Measurements from ENCODE around the gene UEVLD.

Gene UEVLD

DNA sequence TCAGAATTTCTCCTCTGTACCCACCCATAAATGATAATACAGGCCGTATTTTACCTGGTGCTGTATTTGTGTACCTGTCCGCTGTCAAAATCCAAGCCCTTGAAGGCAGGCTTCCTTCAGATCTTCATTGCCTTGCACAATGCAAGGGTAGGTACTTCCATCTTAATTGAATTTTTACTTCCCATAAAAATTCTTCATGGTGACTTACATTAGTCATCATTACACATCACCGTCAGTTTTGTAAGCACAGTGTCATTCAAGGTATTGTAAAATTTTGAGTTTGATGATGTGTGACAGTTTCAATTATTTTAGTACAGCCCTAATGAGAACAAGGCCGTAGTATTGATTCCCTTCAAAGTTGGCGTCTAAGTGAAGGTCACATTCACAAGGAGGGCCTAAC lies 61.0 kb downstream of the UEVLD start:
- peak overlapping the region; percentile 75 for H3K4me3 ChIP-seq (replicated peaks; ENCODE audit: low read depth, low read length)
- TF ChIP-seq, protein P1, sequence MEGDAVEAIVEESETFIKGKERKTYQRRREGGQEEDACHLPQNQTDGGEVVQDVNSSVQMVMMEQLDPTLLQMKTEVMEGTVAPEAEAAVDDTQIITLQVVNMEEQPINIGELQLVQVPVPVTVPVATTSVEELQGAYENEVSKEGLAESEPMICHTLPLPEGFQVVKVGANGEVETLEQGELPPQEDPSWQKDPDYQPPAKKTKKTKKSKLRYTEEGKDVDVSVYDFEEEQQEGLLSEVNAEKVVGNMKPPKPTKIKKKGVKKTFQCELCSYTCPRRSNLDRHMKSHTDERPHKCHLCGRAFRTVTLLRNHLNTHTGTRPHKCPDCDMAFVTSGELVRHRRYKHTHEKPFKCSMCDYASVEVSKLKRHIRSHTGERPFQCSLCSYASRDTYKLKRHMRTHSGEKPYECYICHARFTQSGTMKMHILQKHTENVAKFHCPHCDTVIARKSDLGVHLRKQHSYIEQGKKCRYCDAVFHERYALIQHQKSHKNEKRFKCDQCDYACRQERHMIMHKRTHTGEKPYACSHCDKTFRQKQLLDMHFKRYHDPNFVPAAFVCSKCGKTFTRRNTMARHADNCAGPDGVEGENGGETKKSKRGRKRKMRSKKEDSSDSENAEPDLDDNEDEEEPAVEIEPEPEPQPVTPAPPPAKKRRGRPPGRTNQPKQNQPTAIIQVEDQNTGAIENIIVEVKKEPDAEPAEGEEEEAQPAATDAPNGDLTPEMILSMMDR (IDR thresholded peaks at IDR 0.05; ENCODE audit: low read depth, low read length, missing control alignments), result no peak
- no peak for DNase-seq (ENCODE audit: extremely low read depth, low read depth)

DNA sequence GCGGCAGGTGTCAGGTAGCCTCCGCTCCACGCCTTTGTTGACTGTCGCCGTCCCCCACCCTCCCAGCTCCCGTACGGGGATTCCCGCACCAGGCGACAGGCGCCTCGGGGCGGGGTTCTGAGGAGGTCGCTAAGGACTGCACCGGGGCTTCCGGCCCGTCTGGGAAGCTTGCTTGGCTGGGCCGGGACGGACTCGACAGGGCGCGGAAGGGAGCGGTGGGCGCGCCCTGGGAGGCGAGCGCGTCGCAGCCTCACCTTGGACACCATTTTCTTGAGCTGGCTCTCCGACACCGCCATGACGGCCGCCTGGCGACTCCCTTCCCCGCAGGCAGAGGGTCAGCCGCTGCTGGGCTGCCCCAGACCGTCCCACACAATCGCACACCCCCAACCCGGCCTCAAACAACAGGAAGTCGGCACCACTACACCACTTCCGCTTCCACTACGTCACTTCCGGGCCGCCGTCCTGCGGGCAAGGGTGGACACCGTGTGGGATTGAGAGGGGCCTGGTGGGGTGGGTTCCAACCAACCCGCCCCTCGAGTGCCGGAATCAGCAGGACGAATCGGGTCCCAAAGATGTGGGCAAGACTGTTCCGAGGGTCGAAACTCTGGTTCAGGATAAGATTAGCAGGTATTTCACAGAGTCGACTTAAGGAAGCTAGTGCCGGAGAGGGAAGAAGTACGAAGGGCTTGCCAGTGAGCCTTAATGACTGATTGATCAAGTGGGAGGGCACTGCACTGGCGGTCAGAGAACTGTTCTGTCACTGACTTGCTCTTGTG lies 61.8 kb downstream of the UEVLD start, which contains the start of gene TSG101:
TSS of gene TSG101 (minus strand) at position 422 of the 776 bp plus-strand sequence. CDS start at position 296, 126 bp downstream.
- peak; percentile 79 for DNase-seq (ENCODE audit: extremely low read depth, low read depth)
- TF ChIP-seq, protein P1 (IDR thresholded peaks at IDR 0.05; ENCODE audit: low read depth, low read length, missing control alignments), result no peak
- H3K4me3 ChIP-seq (replicated peaks; ENCODE audit: low read depth, low read length), result peak within 1 kb of the TSS; percentile 75

DNA sequence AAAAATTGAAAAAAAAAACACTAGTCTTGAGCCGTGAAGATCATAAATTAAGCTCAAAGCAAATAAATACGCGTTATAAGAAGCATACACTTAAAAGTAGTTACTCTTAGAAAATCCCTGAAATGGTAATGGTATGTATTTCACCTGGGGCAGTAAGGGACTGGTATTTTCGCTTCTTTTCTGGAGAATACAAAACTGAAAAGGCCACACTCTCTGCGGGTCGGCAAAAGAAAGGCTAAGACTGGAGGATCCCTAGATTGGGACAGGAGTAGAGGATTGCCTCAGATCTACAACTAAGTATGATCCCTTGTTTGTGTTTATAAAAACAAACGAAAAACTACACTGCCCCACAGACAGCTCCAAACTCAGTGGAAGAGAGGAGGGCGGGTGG lies 62.4 kb downstream of the UEVLD start:
- TF ChIP-seq, protein P1 (IDR thresholded peaks at IDR 0.05; ENCODE audit: low read depth, low read length, missing control alignments), result no peak
- H3K4me3 ChIP-seq (replicated peaks; ENCODE audit: low read depth, low read length), result peak overlapping the region; percentile 75
- DNase-seq (ENCODE audit: extremely low read depth, low read depth), result no peak

DNA sequence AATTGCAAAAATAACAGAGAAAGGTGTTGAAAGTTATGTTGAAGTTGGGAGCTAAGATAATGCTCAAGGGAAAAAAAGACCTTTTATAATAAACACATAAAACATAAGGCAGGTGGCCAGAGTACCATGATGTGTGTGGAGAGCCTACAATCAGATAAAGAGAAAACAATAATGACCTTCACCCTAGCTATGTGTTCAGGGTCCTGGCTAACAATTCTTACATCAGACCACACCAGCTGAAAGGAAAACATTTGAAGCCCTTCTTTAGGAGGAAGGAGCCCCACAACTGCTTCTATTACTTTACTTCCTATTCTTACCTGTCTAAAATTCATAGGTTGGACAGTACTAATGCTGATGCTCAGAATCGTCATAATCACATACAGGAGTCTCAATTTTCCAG lies 64.3 kb downstream of the UEVLD start:
- H3K4me3 ChIP-seq (replicated peaks; ENCODE audit: low read depth, low read length), result no peak overlapping the region
- TF ChIP-seq, protein P1 (IDR thresholded peaks at IDR 0.05; ENCODE audit: low read depth, low read length, missing control alignments), result no peak
- no peak for DNase-seq (ENCODE audit: extremely low read depth, low read depth)

DNA sequence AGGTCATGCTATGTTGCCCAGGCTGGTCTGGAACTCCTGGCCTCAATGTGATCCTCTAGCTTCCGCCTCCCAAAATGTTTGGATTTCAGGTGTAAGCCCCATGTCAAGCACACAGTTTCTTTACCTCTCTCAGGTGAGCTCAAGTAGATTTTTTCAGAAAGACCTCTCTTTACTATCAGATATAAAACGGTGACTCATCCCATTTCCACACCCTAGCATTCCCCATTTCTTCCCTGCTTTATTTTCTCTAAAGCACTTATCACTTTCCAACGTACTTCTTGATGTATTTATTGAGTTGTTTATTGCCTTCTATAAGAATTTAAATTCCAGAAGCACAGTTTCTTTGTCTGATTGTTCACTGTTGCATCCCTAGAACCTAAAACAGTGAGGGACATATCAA lies 65.5 kb downstream of the UEVLD start:
- TF ChIP-seq, protein P1 (IDR thresholded peaks at IDR 0.05; ENCODE audit: low read depth, low read length, missing control alignments), result no peak
- no peak overlapping the region for H3K4me3 ChIP-seq (replicated peaks; ENCODE audit: low read depth, low read length)
- DNase-seq (ENCODE audit: extremely low read depth, low read depth), result no peak

DNA sequence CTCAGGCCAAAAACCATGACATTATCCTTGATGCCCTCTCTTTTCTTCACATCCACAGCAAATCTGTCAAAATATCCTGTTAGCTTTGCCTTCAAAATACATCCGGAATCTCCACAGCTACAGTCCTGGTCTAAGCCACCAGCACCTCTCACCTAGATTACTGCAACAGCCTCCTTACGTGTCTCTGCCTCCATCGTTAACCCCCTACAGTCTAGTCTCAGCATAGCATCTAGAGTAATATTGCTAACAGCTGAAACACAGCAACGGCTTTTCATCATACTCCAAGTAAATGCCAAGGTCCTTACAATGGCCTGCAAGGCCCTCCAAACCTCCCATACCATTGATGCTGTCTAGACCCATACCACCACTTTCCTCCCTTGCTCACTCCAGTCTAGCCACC lies 66.1 kb downstream of the UEVLD start:
- DNase-seq (ENCODE audit: extremely low read depth, low read depth), result no peak
- H3K4me3 ChIP-seq (replicated peaks; ENCODE audit: low read depth, low read length), result no peak overlapping the region
- TF ChIP-seq, protein P1 (IDR thresholded peaks at IDR 0.05; ENCODE audit: low read depth, low read length, missing control alignments), result peak; percentile 9
